Inferior parietal cortex (tissue), 1 donor: Measurements from ENCODE around the gene TMEM220.
"Not testable (repeated sequence)": the region's sequence is repeated elsewhere in the genome, so short reads cannot be mapped to it uniquely, and the experiment has no call there.

Source experiments
- DNase-seq: peaks from one replicate; pipeline ENCODE4 v3.0.0-alpha.2; 2016; ENCODE audit errors: extremely low spot score

Gene TMEM220

DNA sequence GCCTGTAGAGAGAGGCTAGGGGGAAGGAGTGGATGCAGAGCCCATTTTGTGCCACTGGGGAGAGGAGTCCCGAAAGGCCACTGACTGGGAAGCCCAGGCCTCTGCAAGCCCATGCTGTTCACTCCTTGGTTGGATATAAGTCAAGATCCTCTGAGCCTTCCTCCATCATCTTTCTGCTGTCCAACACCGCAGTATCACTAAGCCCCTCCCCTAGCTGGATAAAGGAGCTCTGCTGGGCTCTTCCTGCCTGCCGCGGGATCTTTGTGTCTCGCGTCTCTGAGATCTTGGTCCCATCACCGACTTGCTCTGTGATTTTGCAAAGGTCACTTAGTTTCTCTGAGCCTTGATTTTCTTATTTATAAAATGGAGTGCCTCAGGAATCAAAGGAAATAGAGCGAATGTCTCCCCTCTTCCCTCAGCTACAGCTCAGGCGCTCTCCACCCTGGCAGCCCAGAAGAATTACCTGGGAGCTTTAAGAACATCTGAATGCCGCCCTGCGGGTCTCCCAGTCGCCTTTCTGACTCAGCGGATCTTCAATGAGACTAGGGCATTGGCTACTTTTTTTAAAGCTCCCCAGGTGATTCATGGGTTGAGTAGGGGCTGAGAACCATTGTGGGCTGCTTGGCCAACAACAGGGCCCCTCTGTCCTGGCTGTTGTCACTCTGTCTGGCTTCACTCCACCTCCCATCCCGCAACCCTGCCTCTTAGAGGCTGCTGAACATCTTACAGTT lies 25.2 kb upstream of the TMEM220 start:
- no peak for DNase-seq

DNA sequence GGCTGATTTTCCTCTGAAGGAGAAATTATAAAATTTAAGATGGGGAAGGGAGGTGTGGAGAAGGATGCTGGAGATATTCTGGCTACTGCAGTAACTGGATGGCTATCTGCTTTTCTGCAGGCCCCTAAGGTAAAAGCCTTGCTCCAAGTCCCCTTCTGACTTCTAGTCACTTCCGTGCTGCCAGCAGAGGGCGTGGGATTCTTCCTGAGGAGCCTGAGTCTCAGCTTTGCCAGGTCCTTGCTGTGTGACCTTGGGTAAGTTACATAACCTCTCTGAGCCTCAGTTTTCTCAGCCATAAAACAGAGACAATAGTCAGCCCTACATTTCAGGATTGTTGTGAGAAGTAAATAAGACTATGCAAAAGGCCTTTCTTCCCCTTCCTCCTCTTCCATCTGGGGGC lies 24.3 kb upstream of the TMEM220 start:
- no peak for DNase-seq

DNA sequence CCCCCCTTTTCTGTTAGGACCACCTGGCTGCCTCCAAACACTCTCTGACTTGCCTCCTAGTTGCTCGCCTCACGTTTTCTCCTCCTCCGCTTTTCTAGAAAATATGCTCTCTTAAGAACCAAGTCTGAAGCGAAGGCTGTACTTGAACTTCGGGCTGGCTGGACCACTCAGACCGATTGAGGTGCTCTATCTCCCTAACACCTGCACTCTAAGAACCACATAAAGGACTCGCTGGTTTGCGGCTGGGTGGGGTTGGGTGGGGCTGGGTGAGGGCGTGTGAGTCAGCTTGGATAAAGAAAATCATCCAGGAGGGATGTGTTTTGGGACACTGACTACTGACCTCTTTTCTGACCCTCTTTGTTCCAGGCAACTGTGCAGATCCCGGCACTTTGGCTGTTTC lies 22.9 kb upstream of the TMEM220 start:
- DNase-seq = no peak

DNA sequence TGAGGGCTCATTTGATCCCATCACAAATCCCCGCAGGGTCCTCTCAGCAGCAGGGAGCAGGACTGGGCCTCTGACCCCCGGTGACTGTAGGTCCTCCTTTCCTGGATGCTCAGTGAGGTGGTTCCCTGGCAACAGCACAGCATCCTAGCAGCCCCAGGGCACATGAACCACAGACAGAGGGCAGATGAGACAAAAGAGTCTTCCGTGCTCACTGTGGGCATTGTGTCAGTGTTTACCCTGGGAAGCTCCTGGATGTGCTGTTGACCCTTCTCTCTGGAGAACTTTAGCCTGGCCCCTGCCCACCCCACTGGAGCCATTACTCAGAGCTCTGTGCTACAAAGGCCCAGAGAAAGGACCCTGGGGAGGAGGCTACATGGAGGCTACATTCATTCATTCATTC lies 21.7 kb upstream of the TMEM220 start:
- DNase-seq = no peak

DNA sequence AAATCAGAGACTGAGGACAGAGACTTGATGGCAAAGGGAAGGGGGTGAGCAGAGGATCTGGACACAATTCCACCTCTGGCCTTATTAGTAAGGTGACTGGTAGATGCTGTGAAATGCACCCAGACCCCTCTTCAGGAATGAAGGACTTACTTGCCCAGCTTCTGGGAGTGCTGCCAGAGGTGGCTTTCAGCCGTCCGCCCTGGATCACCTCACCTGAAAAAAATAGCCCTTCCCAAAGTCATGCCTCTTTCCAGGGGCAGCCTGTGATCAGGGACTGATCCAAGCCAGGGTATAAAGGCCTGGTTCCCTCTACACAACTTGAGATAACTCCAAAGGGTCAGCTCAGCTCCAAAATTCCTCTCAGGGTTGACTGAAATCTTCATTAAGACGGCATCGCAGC lies 20.4 kb upstream of the TMEM220 start:
- no peak for DNase-seq

DNA sequence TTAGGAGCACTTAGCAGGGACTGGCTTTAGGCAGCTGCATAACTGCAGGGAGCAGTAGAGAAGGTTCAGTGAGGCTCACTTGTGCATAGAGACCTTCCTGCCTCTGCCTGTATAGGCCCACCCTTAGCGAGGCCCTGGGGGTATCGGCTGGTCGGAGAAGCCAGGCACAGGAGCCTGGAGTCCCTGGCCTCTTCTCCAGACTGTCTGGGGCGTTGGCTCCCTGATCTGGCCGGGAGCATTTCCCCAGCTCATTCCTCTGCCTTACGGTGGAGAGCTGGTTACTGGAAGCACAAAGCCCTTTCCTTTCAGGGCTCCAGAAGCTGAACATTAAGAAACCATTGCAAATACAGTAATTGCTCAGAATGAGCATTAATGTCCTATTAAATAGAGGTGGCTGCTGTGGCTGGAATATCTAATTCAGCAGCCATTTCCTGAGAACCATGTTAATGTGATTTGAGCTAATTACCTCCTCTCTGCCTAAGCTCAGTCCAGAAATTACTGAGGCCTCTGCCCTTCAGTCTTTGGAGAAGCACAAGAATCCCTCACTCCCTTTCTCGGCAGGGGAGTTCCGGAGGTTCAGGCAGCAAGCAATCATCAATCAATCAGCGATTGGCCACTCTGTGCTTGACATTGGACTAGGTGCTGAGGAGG lies 18.8 kb upstream of the TMEM220 start:
- DNase-seq = no peak

DNA sequence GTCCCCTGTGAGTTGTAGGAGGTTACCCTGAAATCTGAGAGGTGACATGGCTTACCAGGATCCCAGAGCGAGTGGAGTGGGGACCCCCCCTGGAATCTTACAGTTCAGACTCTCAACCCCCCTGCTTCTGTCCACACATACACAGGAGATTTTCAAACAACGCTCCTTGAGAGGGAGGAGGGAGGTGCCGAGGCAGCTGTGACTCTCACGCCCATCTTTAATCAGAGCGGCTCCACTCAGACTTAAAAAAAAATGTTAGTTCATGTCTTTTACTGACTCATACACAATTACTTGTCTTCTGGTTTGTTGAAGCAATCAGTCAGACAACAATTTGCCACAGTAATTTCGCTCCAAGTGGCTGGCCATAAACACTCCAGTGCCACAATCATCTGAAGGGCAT lies 15.4 kb upstream of the TMEM220 start:
- no peak for DNase-seq

DNA sequence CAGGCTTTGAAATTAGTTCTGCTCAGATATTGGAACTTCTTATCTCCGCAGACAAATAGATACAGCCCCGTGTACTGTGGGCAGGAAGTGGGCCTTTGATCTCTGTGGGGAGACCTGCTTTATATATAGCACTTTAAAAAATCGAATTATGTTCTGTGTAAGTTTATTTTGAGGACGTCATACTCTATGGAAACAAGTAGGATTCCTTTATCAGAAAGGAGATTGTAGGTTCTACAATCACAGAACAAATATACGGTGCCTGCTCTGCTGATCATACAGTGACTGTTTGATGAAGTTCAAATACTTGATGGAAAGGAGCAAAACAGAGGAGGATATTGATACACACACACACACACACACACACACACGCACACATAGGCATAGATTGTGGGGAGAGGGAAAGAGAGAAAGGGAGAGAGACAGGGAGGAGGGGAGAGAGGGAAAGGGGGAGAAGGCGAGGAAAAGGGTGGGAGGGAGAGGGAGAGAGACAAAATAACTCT lies 14.7 kb upstream of the TMEM220 start:
- DNase-seq = no peak

DNA sequence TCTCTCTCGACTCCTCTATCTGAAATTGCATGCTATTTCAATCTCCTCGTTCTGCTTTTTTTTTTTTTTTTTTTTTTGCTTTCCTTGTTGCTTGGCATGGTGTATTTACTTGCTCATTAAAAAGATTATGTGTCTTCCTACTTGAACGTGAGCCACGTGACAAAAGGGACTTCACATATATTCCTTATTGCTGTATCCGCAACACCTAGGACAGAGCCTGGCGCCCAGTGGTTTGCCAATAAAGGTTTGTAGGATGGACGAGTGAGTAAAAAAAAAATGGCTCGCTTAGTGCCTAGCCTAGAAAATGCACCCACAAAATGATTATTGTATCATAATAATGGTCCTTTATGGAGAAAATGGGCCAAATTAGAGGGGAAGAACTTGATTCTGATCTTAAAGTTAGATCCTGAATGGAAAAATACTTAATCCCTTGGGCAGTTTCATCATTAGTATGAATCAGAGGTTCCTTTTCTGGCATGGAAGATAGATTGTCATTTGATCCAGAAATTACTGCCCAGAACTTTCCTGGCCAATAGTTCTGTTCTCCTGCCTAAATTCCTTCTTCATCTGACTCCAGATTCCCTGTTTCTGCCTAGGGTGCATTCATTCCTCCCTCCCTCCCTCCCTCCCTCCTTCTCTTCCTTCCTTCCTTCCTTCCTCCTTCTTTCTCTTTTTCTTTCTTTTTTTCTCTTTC lies 13.6 kb upstream of the TMEM220 start:
- no peak for DNase-seq

DNA sequence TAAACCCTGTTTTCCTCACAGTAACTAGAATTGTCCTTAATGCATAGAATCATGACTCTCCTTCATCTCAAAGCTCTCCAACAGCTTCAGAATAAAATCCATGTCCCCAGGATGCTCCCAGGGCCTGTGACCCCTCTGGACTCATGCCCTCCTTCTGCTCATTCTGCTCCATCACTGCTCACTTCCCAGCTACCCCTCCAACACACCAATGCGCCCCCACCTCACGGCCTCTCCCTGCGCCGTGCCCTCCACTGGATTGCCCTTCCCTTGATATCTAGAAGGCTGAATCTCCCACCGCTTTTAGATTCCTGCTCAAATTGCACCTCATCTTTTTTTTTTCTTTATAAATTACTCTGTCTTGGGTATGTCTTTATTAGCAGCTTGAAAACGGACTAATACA lies 12.6 kb upstream of the TMEM220 start:
- no peak for DNase-seq

DNA sequence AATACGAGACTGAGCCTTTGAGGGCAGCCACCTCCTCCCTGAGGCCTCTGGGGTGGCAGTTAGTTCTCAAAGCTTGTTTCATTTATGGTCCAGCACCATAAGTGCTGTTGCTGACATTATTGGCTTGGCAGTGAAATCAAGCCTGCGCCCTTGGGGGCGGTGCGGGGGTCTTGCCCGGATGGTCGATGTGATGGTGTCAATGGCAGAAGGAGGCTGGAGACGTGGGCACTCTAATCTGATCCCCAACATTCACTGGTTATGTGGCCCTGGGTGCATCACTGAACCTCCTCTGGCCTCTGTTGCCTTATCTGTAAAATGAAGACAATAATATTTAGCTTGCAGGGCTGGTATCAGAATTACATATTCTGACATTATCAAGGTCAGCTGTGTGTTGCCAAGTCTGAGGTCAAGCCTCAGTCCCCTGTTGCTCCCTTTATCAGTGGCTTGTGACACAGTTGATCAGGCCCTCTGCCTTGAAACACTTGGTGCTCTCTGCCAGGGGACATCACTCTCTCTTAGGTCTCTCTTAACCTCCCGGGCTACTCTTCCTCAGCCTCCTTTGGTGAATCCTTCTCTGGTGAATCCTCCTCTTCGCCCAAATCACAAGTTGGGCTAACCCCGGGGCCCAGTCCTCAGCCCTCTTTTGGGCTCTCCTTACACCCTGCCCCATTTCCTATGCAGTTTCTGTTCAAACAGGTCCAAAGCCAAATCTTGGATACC lies 11.8 kb upstream of the TMEM220 start:
- DNase-seq = no peak

DNA sequence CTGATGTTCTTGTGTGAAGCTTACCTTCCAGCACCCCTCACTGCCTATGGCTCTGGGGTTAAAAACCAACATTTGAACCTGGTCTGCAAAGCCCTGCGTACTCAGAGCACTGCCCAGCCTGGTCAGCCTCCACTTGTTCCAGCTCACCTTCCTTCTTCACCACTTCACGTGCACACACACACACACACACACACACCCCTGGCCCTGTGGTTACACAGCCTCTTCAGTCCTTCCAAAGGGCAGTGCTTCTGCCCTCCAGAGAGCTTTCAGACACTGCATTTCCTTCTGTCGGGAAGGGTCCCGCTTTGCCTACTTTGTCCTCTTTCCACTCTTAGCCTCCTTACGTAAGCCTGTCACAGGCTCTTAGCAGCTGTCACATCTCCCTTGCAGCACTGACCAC lies 9.6 kb upstream of the TMEM220 start:
- DNase-seq = no peak

DNA sequence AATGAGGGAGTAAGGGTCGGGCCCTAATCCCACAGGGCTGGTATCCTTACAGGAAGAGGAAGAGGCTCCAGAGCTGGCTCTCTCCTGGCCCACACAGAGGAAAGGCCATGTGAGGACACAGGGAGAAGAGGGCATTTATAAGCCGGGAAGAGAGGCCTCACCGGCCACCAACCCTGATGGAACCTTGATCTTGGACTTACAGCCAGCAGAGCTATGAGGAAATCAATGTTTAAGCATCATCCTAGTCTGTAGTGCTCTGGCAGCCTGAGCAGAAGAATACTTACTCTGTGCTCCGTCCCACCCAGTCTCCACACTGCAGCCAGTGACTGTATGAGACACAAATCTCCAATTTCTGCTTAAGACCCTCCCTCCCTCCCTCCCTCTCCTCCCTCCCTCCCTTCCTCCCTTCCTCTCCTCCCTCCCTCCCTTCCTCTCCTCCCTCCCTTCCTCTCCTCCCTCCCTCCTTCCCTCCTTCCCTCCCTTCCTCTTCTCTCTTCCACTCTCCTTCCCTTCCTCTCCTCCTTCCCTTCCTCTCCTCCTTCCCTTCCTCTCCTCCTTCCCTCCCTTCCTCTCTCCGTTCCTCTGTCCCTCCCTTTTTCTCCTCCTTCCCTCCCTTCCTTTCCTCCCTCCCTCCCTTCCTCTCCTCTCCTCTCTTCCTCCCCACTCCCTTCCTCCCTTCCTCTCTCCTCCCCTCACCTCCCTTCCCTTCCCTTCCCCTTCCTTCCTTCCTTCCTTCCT lies 8.9 kb upstream of the TMEM220 start:
- DNase-seq = no peak

DNA sequence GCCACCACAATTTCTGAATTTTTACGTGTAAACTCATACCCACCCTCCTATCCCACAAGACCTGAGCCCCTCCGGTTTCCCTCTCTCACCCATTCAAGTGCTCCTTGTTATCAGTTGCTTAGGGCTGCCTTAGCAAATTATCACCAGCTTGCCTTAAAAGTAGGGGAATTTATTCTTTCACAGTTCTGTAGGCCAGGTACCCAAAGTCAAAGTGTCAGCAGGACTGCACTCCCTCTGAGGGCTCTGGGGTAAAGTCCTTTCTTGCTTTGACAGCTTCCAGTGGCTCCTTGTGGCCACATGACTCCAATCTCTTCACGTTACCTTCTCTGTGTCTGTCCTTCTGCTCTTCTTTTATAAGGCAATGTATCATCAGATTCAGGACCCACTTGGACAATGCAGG lies 7.9 kb upstream of the TMEM220 start:
- DNase-seq = no peak

DNA sequence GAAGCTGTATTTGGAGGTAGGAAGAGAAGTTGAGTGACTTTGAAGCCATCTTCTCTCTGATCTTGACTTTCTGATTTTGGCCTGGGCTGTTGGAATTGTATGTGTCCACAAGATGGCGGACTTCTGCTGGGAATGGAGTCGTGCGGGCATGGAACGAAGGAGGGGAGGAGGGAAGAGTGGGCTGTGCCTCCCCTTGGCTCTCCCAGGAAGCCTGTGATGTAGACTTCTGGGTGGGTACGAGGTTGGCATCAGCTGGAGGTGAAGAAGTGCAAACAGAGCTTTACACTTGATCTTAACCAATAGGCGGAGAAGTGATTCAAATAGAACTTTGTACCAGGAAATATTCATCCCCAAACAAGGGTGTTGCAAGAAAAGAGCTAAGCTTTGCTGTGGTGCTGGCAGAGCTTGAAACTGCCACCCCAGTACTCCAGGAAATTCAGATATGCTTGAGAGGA lies 7.4 kb upstream of the TMEM220 start:
- peak; percentile 76 for DNase-seq

DNA sequence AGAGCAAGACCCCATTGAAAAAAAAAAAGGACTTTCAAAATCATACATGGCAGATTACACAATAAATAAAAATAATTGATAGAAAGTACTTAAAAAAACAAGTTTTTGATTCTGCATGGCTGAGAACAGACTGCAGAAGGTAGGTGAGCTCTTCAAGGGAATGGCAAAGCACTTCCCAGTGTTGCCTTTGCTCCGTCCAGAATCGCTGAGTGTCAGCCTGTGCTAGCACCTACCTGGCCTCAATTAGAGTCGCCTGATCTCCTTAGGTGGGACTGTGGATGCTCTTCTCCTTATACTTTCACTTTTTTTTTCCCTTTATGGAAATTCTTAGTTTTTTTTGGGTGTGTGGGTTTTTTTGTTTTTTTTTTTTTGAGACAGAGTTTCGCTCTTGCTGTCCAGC lies 6.0 kb upstream of the TMEM220 start:
- no peak for DNase-seq

DNA sequence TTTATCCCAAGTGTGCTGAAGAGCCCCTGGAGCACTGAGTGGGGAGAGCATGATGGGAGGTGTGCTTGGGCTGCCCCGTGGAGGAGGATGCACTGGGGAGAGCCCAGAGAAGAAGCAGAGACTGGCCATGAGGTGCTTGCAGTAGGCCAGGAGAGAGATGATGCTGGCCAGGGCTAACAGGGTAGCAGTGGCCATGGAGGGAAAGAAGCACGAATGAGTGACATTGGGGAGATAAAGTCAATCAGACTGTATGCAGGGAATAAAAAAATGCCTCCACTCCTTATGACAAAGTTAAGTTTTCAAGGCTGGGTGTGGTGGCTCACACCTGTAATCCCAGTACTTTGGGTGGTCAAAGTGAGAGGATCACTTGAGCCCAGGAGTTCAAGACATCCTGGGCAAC lies 5.4 kb upstream of the TMEM220 start:
- DNase-seq = no peak

DNA sequence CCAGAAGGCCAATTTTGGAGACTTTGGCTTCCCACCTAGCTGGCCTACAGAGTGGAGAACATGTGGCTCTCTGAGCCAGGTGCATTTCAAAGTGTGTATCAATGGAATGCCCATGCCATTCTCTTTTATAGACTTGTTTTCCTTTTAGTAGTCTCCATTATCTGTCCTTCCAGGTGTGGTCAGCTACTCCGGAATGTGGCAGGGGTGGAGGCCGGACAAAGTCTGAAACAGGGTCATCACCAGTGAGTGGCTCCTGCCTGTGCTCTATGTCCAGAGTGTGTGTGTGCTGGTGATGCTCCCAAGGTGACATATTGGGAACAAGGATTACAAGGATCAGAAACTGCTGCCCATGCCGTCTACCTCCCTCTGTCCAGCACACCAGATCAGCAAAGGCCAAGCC lies 3.8 kb upstream of the TMEM220 start:
- no peak for DNase-seq

DNA sequence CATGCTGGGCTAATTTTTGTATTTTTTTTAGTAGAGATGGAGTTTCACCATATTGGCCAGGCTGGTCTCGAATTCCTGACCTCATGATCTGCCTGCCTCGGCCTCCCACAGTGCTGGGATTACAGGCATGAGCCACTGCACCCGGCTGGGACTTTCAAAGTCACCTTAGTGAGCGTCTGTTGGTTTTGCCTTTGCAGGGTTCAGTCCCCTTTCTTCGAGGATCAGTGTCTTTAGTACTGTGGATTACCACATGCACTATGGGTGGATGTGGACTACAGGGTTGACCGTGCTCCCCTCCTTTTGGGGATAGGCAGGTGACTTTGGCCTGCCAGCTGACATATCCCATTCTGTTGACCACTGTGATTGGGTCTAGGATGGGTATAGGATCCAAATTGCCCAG lies 2.3 kb upstream of the TMEM220 start:
- not testable (repeated sequence) for DNase-seq

DNA sequence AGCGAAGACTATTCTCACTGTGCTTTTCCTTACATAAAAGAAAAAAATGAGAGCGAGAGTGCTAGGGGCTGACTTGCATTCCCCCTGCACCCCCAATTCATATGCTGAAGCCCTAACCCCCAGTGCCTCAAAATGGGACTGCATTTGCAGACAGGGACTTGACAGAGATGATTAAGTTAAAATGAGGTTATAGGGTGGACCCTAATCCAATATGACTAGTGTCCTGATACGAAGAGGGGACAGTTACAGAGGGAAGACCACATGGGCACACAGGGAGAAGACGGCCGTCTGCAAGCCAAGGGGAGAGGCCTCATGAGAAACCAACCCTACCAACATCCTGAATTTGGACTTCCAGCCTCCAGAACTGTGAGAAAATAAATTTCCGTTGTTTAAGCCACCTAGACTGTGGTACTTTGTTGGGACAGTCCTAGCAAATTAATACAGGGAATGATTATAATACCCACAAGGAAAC lies 1.6 kb upstream of the TMEM220 start:
- no peak for DNase-seq

DNA sequence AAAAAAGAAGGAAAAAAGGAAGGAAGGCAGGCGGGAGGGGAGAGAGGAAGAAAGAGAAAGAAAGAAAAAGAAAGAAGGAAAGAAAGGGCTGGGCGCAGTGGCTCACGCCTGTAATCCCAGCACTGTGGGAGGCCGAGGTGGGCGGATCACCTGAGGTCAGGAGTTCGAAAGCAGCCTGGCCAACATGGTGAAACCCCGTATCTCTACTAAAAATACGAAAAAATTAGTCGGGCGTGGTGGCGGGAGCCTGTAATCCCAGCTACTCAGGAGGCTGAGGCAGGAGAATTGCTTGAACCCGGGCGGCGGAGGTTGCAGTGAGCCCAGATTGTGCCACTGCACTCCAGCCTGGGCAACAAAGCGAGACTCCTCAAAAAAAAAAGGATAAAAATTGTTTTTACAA lies 424 bp upstream of the TMEM220 start:
- DNase-seq = not testable (repeated sequence)
